B cell (primary cell): Measurements from ENCODE around the gene SEPTIN7. TPM values are rescaled to one million over a fixed set of nuclear protein-coding genes. Genes with fewer than 3 reads are reported as not detected.

ENCODE experiments used
- ATAC-seq: fragments of 200-7000 bp; cut with Tn5 transposase; one replicate; pipeline ENCODE4 v1.10.0; 2021; ENCODE audit warnings: low read depth, mild to moderate bottlenecking, moderate number of reproducible peaks, moderate library complexity
- CTCF ChIA-PET: fragments of 350-600 bp; sonication (Branson Sonifier 250); formaldehyde crosslinking; loops from one replicate; lab custom pipeline; 2021; ENCODE audit warnings: antibody characterized with exemption, inconsistent platforms; lab: Charles Lee
- POLR2A ChIA-PET: fragments of 350-600 bp; sonication (Branson Sonifier 250); formaldehyde crosslinking; loops from one replicate; lab custom pipeline; 2021; ENCODE audit warnings: antibody characterized with exemption; lab: Charles Lee
- DNase-seq: peaks from one replicate; pipeline ENCODE4 v3.0.0; 2013
- H2AFZ ChIP-seq: 2 replicates; pipeline ENCODE4 v1.6.1; 2012; ENCODE audit warnings: mild to moderate bottlenecking, low read depth, low read length; ENCODE audit not compliant: insufficient read depth, poor library complexity, severe bottlenecking
- H3K27ac ChIP-seq, 2 donors: 1 replicate in 1 of 2; 2 replicates in 1 of 2; pipeline ENCODE4 v1.5.1; 2012 to 2013; ENCODE audit warnings: low read length in 2 of 2, mild to moderate bottlenecking in 2 of 2, moderate library complexity in 1 of 2
- H3K27me3 ChIP-seq, 4 experiments: fragments of 200-600 bp in 1 of 4; sonication (generic) in 1 of 4; replicated peaks in 1 of 4; 1 replicate in 2 of 4; 2 replicates in 2 of 4; pipeline versions ENCODE4 v1.6.1 to v1.7.0; 2013 to 2016; ENCODE audit warnings: low read length in 3 of 4, mild to moderate bottlenecking in 2 of 4, mixed read lengths in 1 of 4, moderate library complexity in 1 of 4; ENCODE audit not compliant: insufficient read depth in 4 of 4, control insufficient read depth in 3 of 4; ENCODE audit errors: control extremely low read depth in 1 of 4
- H3K36me3 ChIP-seq, 2 experiments: replicated peaks in 1 of 2; 1 replicate in 1 of 2; 2 replicates in 1 of 2; pipeline versions ENCODE4 v1.6.1 to v1.7.1; 2013; ENCODE audit warnings: low read length in 1 of 2; ENCODE audit not compliant: insufficient read depth in 2 of 2, control insufficient read depth in 1 of 2; ENCODE audit errors: control extremely low read depth in 1 of 2, extremely low read depth in 1 of 2
- H3K4me1 ChIP-seq, 2 donors: fragments of 200-600 bp in 1 of 2; sonication (generic) in 1 of 2; 1 replicate in 1 of 2; 2 replicates in 1 of 2; pipeline versions ENCODE4 v1.5.1 to v1.6.1; 2013 to 2017; ENCODE audit warnings: low read length in 2 of 2; ENCODE audit not compliant: control insufficient read depth in 2 of 2, insufficient read depth in 2 of 2
- H3K4me2 ChIP-seq: replicated peaks from 2 replicates; pipeline ENCODE3; 2012; ENCODE audit warnings: mild to moderate bottlenecking, low read depth, low read length; ENCODE audit not compliant: poor library complexity, severe bottlenecking
- H3K4me3 ChIP-seq, 5 experiments: fragments of 200-600 bp in 1 of 5; sonication (generic) in 1 of 5; 1 replicate in 3 of 5; 2 replicates in 2 of 5; pipeline versions ENCODE4 v1.5.1 to v1.7.0; 2011 to 2016; ENCODE audit warnings: low read length in 4 of 5, mild to moderate bottlenecking in 4 of 5, low read depth in 2 of 5, control low read depth in 1 of 5, moderate library complexity in 1 of 5; ENCODE audit not compliant: insufficient read depth in 1 of 5; ENCODE audit errors: control extremely low read depth in 1 of 5, extremely low read depth in 1 of 5
- H3K79me2 ChIP-seq: fragments of 200-600 bp; sonication (generic); one replicate; pipeline ENCODE4 v1.6.0; 2016; ENCODE audit warnings: low read length; ENCODE audit not compliant: control insufficient read depth, insufficient read depth
- H3K9ac ChIP-seq: fragments of 200-600 bp; sonication (generic); 2 replicates; pipeline ENCODE4 v1.6.1; 2017; ENCODE audit warnings: mild to moderate bottlenecking, low read length, moderate library complexity
- H3K9me3 ChIP-seq, 3 donors: one replicate each; pipeline versions ENCODE4 v1.6.1 to v1.7.1; 2013; ENCODE audit warnings: low read length in 2 of 3; ENCODE audit not compliant: control insufficient read depth in 2 of 3, insufficient read depth in 1 of 3; ENCODE audit errors: control extremely low read depth in 1 of 3
- H4K20me1 ChIP-seq: 2 replicates; pipeline ENCODE4 v1.6.0; 2012; ENCODE audit warnings: mild to moderate bottlenecking, low read length; ENCODE audit not compliant: insufficient read depth, control insufficient read depth, poor library complexity, severe bottlenecking
- H3K27ac Mint-ChIP-seq: one replicate; pipeline ENCODE4 v1.8.0; 2021; ENCODE audit warnings: mixed read lengths
- H3K27me3 Mint-ChIP-seq: one replicate; pipeline ENCODE4 v1.8.0; 2021; ENCODE audit warnings: mixed read lengths
- H3K4me1 Mint-ChIP-seq: one replicate; pipeline ENCODE4 v1.8.0; 2021; ENCODE audit warnings: mixed read lengths
- H3K4me3 Mint-ChIP-seq: one replicate; pipeline ENCODE4 v1.8.0; 2021; ENCODE audit warnings: mixed read lengths
- H3K9me3 Mint-ChIP-seq: one replicate; pipeline ENCODE4 v1.8.0; 2022; ENCODE audit warnings: mixed read lengths; ENCODE audit not compliant: insufficient read depth
- EZH2 ChIP-seq: IDR thresholded peaks from 2 replicates; pipeline ENCODE4 v1.6.1; 2012; ENCODE audit warnings: borderline replicate concordance, low read depth, mild to moderate bottlenecking, moderate library complexity, low read length; ENCODE audit not compliant: insufficient read depth, poor library complexity, severe bottlenecking
- WGBS: methylation state at CpG from one replicate; pipeline ENCODE4 v1.1.5; 2013; ENCODE audit warnings: missing lambda C conversion rate; ENCODE audit not compliant: insufficient coverage; 5-methylcytosine and 5-hydroxymethylcytosine counted together
- intact Hi-C: fragments of 100-400 bp; cut with micrococcal nuclease; formaldehyde crosslinking; loops from one replicate; pipeline ENCODE4 v1.10.0; 2022
- polyA plus RNA-seq: library from polyadenylated mRNA; depleted of rRNA; stranded (reverse); fragments of >200 nt; gene quantifications from 2 replicates; pipeline ENCODE4 v1.2.3, GENCODE V29; 2012
- total RNA-seq, 2 donors: library from RNA; stranded (reverse); fragments of 120-200 nt in 1 of 2; gene quantifications; 1 replicate in 1 of 2; 2 replicates in 1 of 2; pipeline versions ENCODE4 v1.2.3 to v1.2.4, GENCODE V29; 2013 to 2022
- TF ChIP-seq, protein P1 (sequence below): fragments of 200-600 bp; IDR thresholded peaks from one replicate; pipeline ENCODE4 v1.8.0; 2022; ENCODE audit warnings: antibody characterized with exemption, mild to moderate bottlenecking

The SEPTIN7 gene
- total and polyA plus RNA-seq, 2 donors (not counting 1 experiment from before 2014, with no cell fraction given) = 70.0 to 315 TPM

GRCh38 chr7:35760143-35760745 is 40.6 kb upstream of the SEPTIN7 start:
- CTCF ChIA-PET = no interaction called here
- H3K4me3 ChIP-seq = no peak overlapping the region
- H3K27me3 Mint-ChIP-seq = no peaks in the 10 kb centered on the region

More at GRCh38 chr7:35760143-35760745, 40.6 kb upstream of the SEPTIN7 start:
- TF ChIP-seq, protein P1, sequence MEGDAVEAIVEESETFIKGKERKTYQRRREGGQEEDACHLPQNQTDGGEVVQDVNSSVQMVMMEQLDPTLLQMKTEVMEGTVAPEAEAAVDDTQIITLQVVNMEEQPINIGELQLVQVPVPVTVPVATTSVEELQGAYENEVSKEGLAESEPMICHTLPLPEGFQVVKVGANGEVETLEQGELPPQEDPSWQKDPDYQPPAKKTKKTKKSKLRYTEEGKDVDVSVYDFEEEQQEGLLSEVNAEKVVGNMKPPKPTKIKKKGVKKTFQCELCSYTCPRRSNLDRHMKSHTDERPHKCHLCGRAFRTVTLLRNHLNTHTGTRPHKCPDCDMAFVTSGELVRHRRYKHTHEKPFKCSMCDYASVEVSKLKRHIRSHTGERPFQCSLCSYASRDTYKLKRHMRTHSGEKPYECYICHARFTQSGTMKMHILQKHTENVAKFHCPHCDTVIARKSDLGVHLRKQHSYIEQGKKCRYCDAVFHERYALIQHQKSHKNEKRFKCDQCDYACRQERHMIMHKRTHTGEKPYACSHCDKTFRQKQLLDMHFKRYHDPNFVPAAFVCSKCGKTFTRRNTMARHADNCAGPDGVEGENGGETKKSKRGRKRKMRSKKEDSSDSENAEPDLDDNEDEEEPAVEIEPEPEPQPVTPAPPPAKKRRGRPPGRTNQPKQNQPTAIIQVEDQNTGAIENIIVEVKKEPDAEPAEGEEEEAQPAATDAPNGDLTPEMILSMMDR = no peak
- TF ChIP-seq EZH2 = no peak
- Histone ChIP-seq H3K36me3 (no peaks in the 10 kb centered on the region), H3K9ac (no peak overlapping the region), H3K9me3 (no peaks in the 10 kb centered on the region), H4K20me1 (no peaks in the 10 kb centered on the region), H3K27ac (no peak overlapping the region), H3K4me1 (peaks cover 0 to 3% of the 10 kb centered on the region in 2 donors), H3K79me2 (no peaks in the 10 kb centered on the region), H3K4me2 (no peak overlapping the region), H3K27me3 (no peaks in the 10 kb centered on the region), H2AFZ (no peak overlapping the region)
- peaks cover 7% of the 10 kb centered on the region for H3K4me1 Mint-ChIP-seq
- no peak overlapping the region for H3K27ac Mint-ChIP-seq
- no peak overlapping the region for H3K4me3 Mint-ChIP-seq
- DNase-seq (no peak), ATAC-seq (no peak)
- POLR2A ChIA-PET = no interaction called here
- H3K9me3 Mint-ChIP-seq = no peaks in the 10 kb centered on the region
- intact Hi-C loops = loop anchor here (5.0 kb wide), 1 partner anchor 37 kb away; no protein-coding TSS in a partner anchor
- 78% methylated on average over 4 of the region's 7 CpGs for WGBS
